Measurements from ENCODE around the gene PTPRS. TPM values are rescaled to one million over a fixed set of nuclear protein-coding genes. Genes with fewer than 3 reads are reported as not detected.

The PTPRS gene
- total and polyA plus RNA-seq, 9 of the 15 experiments (the other 6 are each of a cell fraction or from before 2014, with no cell fraction given) = 1.1 to 49.4 (median 14.1) TPM

DNA sequence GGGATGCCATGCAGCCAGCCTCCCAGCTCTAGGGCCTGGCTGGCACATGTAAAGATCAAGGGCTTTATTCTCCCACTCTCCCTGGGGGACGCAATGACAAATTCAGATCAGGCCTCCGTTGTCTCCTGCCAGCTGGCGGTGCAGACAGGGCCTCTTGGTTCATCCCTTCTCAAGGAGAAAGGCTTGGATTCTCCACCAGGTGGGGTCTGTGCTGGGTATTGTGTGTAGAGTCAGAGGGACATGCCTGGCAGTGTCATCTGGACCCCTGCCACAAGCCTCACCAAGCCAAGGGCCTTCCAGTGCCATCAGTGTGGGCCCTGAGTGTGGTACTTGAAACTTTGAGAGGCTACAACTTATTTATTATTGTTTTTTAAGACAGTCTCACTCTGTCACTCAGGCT lies 8.4 kb upstream of the PTPRS start:
- POLR2A ChIA-PET = no interaction called here

More for the DNA sequence above, 8.4 kb upstream of the PTPRS start:
- no peak overlapping the region for H3K4me3 ChIP-seq
- H3K9ac ChIP-seq (ENCODE audit: insufficient read depth in 1 of 2, low read depth in 2 of 2, low read length in 2 of 2) = no peak overlapping the region
- CTCF ChIA-PET (ENCODE audit: low intra/inter-chr PET ratio) = no interaction called here
- H3K27me3 ChIP-seq (ENCODE audit: control insufficient read depth in 2 of 2, insufficient read depth in 2 of 2, low read length in 2 of 2) = peaks cover 4 to 20% of the 10 kb centered on the region in 2 experiments; a peak in 3 of 5 replicates
- H3K27ac ChIP-seq (ENCODE audit: extremely low read depth, low read depth, low read length) = no peak overlapping the region
- no peak for ATAC-seq
- no peaks in the 10 kb centered on the region; the same call in 1 of the 2 replicates for H4K20me1 ChIP-seq (replicated peaks; ENCODE audit: control insufficient read depth, insufficient read depth, low read length)
- WGBS (ENCODE audit: insufficient coverage, low coverage, missing lambda C conversion rate) = 3% methylated on average over 3 of the region's 3 CpGs
- H3K36me3 ChIP-seq (ENCODE audit: control insufficient read depth, insufficient read depth, low read length) = no peaks in the 10 kb centered on the region
- TF ChIP-seq, protein P1, sequence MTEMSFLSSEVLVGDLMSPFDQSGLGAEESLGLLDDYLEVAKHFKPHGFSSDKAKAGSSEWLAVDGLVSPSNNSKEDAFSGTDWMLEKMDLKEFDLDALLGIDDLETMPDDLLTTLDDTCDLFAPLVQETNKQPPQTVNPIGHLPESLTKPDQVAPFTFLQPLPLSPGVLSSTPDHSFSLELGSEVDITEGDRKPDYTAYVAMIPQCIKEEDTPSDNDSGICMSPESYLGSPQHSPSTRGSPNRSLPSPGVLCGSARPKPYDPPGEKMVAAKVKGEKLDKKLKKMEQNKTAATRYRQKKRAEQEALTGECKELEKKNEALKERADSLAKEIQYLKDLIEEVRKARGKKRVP (CRISPR knock-in tag; IDR thresholded peaks at IDR 0.05) = no peak
- TF ChIP-seq, protein P2, sequence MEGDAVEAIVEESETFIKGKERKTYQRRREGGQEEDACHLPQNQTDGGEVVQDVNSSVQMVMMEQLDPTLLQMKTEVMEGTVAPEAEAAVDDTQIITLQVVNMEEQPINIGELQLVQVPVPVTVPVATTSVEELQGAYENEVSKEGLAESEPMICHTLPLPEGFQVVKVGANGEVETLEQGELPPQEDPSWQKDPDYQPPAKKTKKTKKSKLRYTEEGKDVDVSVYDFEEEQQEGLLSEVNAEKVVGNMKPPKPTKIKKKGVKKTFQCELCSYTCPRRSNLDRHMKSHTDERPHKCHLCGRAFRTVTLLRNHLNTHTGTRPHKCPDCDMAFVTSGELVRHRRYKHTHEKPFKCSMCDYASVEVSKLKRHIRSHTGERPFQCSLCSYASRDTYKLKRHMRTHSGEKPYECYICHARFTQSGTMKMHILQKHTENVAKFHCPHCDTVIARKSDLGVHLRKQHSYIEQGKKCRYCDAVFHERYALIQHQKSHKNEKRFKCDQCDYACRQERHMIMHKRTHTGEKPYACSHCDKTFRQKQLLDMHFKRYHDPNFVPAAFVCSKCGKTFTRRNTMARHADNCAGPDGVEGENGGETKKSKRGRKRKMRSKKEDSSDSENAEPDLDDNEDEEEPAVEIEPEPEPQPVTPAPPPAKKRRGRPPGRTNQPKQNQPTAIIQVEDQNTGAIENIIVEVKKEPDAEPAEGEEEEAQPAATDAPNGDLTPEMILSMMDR (IDR thresholded peaks at IDR 0.05 in 2 of 3, conservative IDR thresholded peaks at IDR 0.05 in 1 of 3; ENCODE audit: insufficient read depth in 2 of 3, low read depth in 1 of 3, low read length in 3 of 3) = 0 out of 6 replicates have a peak, but pooled peaks of 2 of the 3 experiments have one; percentile 17 to 21
- TF ChIP-seq BCOR (IDR thresholded peaks at IDR 0.05) = no peak
- TF ChIP-seq GTF2A2 (tag; IDR thresholded peaks at IDR 0.05) = no peak
- no peak for TF ChIP-seq ZZZ3 (IDR thresholded peaks at IDR 0.05)
- no peak for DNase-seq (ENCODE audit: extremely low read depth in 1 of 4, low spot score in 3 of 4)
- H2AFZ ChIP-seq (ENCODE audit: low read depth, low read length) = no peak overlapping the region
- H3K4me2 ChIP-seq (ENCODE audit: insufficient read depth, low read length) = no peak overlapping the region
- intact Hi-C loops (cut with micrococcal nuclease) (no loop called here), in situ Hi-C loops (cut with MboI) (no loop called here)
- H3K79me2 ChIP-seq (ENCODE audit: control insufficient read depth, insufficient read depth, low read length) = no peaks in the 10 kb centered on the region
- no TSS peak for BruUV-seq (replicated peaks)
- no peaks in the 10 kb centered on the region for H3K9me1 ChIP-seq (ENCODE audit: control insufficient read depth, insufficient read depth, low read length)
- no peak for FAIRE-seq
- H3K9me3 ChIP-seq (replicated peaks; ENCODE audit: control insufficient read depth, insufficient read depth, low read depth, low read length) = peaks cover 2% of the 10 kb centered on the region; the same call in 1 of the 2 replicates
- H3K4me1 ChIP-seq (replicated peaks in 1 of 2; ENCODE audit: control insufficient read depth in 2 of 2, insufficient read depth in 2 of 2, low read length in 2 of 2) = peaks cover 0 to 6% of the 10 kb centered on the region in 2 experiments; a peak in 1 of 5 replicates

Measured in K562 (cell line).